Measurements from ENCODE around the gene TIFAB.
A peak's percentile ranks its signal among the peaks of the same experiment; 100 is the strongest.

TIFAB gene

GRCh38 chr5:135422419-135422818, 29.7 kb downstream of the TIFAB start:
- no peak for DNase-seq

GRCh38 chr5:135417083-135417482, 35.1 kb downstream of the TIFAB start:
- no peak for DNase-seq

DNA sequence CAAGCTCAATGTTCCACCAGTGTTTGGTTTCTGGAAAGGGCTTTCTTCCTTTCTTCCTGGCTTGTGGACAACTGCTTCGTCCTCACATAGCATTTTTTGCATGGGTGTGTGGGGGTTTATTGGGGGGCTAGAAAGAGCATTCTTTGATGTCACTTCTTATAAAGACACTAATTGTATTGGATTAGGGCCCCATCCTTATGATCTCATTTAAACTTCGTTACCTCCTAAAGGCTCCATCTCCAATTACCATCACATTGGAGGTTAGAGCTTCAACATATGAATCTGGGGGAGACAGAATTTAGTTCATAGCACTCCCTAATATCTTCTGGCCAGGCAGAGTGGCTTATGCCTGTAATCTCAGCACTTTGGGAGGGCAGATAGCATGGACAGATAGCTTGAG, 47.1 kb downstream of the TIFAB start:
- no peak for DNase-seq

DNA sequence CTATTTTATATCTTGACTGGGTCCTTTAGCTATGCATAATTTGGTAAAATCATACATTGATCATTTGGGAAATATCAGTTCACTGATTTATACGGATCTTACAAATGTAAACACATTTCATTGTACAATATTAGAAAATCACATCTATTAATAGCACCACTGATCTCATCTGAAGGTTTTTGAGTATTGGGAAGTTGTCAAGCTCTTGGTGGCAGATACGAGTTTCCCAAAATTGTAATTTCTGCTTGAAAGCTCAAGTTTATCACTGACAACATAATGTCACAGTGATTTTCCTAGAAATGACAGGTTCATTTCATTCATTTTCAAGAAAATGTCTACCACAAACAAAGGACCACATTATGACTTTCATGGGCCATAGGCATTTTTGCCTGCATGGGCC, 50.1 kb downstream of the TIFAB start:
- DNase-seq: no peak

DNA sequence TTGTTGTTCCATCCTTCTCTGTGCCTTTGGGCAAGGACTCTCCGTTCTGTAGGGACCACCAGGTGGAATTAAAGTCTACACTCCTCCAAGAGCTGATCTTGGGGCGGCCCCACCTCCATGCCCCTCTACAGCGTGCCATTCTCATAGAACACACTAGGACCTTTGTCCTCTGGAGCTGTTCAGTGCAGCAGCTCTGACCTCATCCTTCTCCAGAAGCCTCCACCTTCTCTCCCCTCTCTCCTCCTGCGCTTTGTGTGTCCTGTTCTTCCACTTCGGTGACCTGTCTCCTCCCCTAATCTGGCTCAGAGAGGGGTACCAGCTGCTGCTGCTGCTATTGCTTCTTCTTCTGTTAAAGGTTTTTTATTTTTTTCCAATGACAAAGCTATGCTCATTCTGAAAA, 51.3 kb downstream of the TIFAB start:
- no peak for DNase-seq

GRCh38 chr5:135399794-135400542, 52.2 kb downstream of the TIFAB start:
- DNase-seq: no peak

DNA sequence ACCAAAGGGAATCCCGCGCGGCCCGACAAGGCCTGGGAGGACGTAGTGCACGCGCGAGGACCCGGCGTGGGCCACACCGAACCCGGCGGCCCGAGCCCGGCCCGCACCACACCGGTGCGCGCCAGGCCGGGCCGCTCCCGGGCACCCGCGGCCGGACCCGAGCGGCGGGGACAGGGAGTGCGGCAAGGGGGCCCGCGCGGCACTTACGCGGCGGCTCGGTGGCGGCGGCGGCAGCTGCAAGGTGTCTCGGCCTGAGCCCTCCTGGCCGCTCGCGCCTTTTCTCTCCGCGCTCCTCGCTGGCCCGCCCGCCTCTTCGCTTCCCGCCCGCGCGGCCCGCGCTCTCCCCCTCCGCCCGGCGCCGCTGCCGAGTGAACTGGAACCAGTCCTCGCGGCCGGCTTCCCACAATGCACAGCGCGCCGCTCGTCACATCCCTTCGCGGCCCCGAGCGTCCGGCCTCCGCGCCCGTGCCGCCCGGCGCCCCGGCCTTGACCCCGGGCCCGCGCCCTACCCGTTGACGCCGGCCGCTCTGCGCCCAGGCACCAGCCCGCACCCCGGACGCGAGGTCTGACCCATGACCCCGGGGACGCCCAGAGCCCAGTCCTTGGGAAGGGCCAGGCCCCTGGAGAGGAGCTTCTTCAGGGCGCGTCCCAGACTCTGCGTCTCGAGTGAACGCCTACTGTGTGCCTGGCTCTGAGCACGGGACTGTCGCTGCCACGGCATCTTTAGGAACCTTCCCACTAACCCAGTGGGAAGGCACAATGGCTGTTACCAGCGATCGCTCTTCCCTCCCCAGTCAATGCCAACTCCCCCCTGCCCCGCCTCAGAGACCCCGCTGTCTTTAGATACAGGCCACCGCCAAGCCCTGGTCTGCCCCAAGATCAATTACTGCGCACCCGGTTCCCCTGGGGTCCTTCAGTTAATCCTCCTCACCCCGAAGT, 53.0 kb downstream of the TIFAB start, which contains the start of gene MACROH2A1:
TSS of gene MACROH2A1 (minus strand) at position 377 of the 939 bp plus-strand sequence. CDS start 10,138 bp downstream, outside the sequence.
- DNase-seq: peak; percentile 65

DNA sequence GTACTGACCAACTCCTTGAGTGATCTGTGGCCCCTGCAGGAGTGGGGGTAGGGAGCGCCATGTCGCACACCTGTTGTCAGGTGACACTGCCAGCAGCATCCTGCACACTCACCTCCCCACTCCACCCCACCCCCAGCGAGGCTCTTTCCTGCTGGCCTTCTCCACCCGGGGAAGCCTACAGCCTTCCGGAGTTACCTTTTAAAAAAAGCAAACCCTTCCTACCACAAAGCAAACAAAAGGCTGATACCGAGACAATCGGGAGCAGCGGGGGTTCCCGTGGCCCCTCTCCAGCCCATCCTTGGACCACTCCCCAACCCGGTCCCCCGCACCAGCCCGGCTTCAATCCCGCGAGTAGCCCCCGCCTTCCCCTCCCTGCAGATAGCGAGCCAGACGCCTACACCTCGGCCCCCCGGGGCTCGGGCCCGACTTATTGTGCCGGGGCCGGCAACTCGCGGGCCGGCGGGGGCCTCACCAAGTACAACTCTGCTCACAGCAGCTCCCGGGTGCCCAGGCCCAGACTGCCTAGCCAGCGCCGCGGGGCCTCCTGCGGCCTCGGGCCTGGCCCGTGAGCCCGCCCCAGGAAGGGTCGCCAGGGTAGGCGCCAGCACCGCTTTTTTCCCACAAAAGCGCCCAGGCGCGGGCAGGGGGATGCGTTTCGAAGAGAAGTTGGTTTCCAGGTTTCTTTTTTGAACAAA, 53.8 kb downstream of the TIFAB start:
- peak; percentile 35 for DNase-seq
